Liver (tissue), 3 donors: Measurements from ENCODE around the gene ZNF831.

Experiments used
- CTCF ChIP-seq: fragments of 150-350 bp; IDR thresholded peaks from 2 replicates; pipeline ENCODE4 v1.5.1; 2017; ENCODE audit warnings: improper control_type of control experiment, low read depth, low read length; ENCODE audit not compliant: missing input control
- FOXA1 ChIP-seq: IDR thresholded peaks from 2 replicates; pipeline ENCODE4 v1.6.1; 2016; ENCODE audit warnings: antibody characterized with exemption
- GABPA ChIP-seq, 2 donors: IDR thresholded peaks in 1 of 2; conservative IDR thresholded peaks in 1 of 2; 2 replicates each; pipeline ENCODE4 v1.6.1; 2016; ENCODE audit warnings: antibody characterized with exemption in 2 of 2, mild to moderate bottlenecking in 1 of 2, moderate library complexity in 1 of 2
- JUND ChIP-seq, 2 donors: IDR thresholded peaks; 2 replicates each; pipeline ENCODE4 v1.6.1; 2016; ENCODE audit warnings: antibody characterized with exemption in 2 of 2
- MAX ChIP-seq: IDR thresholded peaks from 2 replicates; pipeline ENCODE4 v1.6.1; 2016; ENCODE audit warnings: antibody characterized with exemption
- RAD21 ChIP-seq, 2 donors: IDR thresholded peaks; 2 replicates each; pipeline ENCODE4 v1.6.1; 2016; ENCODE audit warnings: antibody characterized with exemption in 2 of 2, mild to moderate bottlenecking in 2 of 2
- REST ChIP-seq: IDR thresholded peaks from 2 replicates; pipeline ENCODE4 v1.6.1; 2016; ENCODE audit warnings: antibody characterized with exemption, mild to moderate bottlenecking
- RXRA ChIP-seq, 2 donors: IDR thresholded peaks; 2 replicates each; pipeline ENCODE4 v1.6.1; 2017 to 2018; ENCODE audit warnings: antibody characterized with exemption in 2 of 2, mild to moderate bottlenecking in 1 of 2
- SP1 ChIP-seq: IDR thresholded peaks from 2 replicates; pipeline ENCODE4 v1.6.1; 2018; ENCODE audit warnings: antibody characterized with exemption, mild to moderate bottlenecking
- TAF1 ChIP-seq: conservative IDR thresholded peaks from 2 replicates; pipeline ENCODE4 v1.6.1; 2016; ENCODE audit warnings: antibody characterized with exemption, mild to moderate bottlenecking
- YY1 ChIP-seq: IDR thresholded peaks from 2 replicates; pipeline ENCODE4 v1.6.1; 2016; ENCODE audit warnings: antibody characterized with exemption, mild to moderate bottlenecking
- ZBTB33 ChIP-seq: IDR thresholded peaks from 2 replicates; pipeline ENCODE4 v1.6.1; 2016; ENCODE audit warnings: antibody characterized with exemption
- donor health status: healthy.
- donor health status: healthy.

- TF ChIP-seq MAX (no peak), CTCF (no peak), TAF1 (no peak), JUND (IDR thresholded peaks at IDR 0.05) (no peak), SP1 (no peak), YY1 (no peak), REST (no peak), GABPA (IDR thresholded peaks at IDR 0.05 in 1 of 2, conservative IDR thresholded peaks at IDR 0.05 in 1 of 2) (no peak), ZBTB33 (no peak), FOXA1 (no peak), RXRA (IDR thresholded peaks at IDR 0.05) (no peak), RAD21 (IDR thresholded peaks at IDR 0.05) (no peak)
Observed at GRCh38 chr20:59159091-59159490, 4.5 kb upstream of the ZNF831 start.
